H9 (cell line): ENCODE results near the gene COP1. TPM values are rescaled to one million over a fixed set of nuclear protein-coding genes. Genes with fewer than 3 reads are reported as not detected.
A peak's percentile ranks its signal among the peaks of the same experiment; 100 is the strongest.

ENCODE experiments used
- DNase-seq: peaks from one replicate; pipeline ENCODE4 v3.0.0-alpha.2; 2017
- H2AFZ ChIP-seq: one replicate; pipeline ENCODE4 v1.6.1; 2013; ENCODE audit warnings: mild to moderate bottlenecking, low read length, control low read depth, moderate library complexity
- H2AK5ac ChIP-seq: 2 replicates; pipeline ENCODE4 v1.6.1; 2013; ENCODE audit warnings: low read length, control low read depth, mixed read lengths; ENCODE audit not compliant: insufficient read length
- H2BK120ac ChIP-seq: one replicate; pipeline ENCODE4 v1.6.1; 2013; ENCODE audit warnings: low read depth, mild to moderate bottlenecking, low read length, control low read depth, inconsistent platforms; ENCODE audit not compliant: poor library complexity, severe bottlenecking
- H2BK12ac ChIP-seq: 2 replicates; pipeline ENCODE4 v1.6.1; 2013; ENCODE audit warnings: low read length, control low read depth, mixed read lengths, low read depth; ENCODE audit not compliant: insufficient read length
- H2BK15ac ChIP-seq: 2 replicates; pipeline ENCODE4 v1.6.1; 2013; ENCODE audit warnings: low read depth, low read length, control low read depth
- H2BK20ac ChIP-seq: one replicate; pipeline ENCODE4 v1.6.1; 2013; ENCODE audit warnings: low read depth, mild to moderate bottlenecking, low read length, control low read depth, inconsistent platforms; ENCODE audit not compliant: poor library complexity, severe bottlenecking
- H2BK5ac ChIP-seq: 2 replicates; pipeline ENCODE4 v1.6.1; 2013; ENCODE audit warnings: low read length, control low read depth, mixed read lengths; ENCODE audit not compliant: insufficient read length
- H3K14ac ChIP-seq: 2 replicates; pipeline ENCODE4 v1.6.1; 2013; ENCODE audit warnings: low read length, control low read depth; ENCODE audit not compliant: insufficient read depth
- H3K18ac ChIP-seq: 2 replicates; pipeline ENCODE4 v1.6.1; 2013; ENCODE audit warnings: low read depth, mild to moderate bottlenecking, mixed read lengths, low read length, control low read depth; ENCODE audit not compliant: insufficient read length
- H3K23ac ChIP-seq: 2 replicates; pipeline ENCODE4 v1.6.1; 2013; ENCODE audit warnings: low read length, control low read depth, mixed read lengths, low read depth; ENCODE audit not compliant: insufficient read length
- H3K23me2 ChIP-seq: 2 replicates; pipeline ENCODE4 v1.6.1; 2013; ENCODE audit warnings: low read depth, mild to moderate bottlenecking, mixed read lengths, low read length, control low read depth; ENCODE audit not compliant: insufficient read length, poor library complexity, severe bottlenecking
- H3K27ac ChIP-seq: 2 replicates; pipeline ENCODE4 v1.5.1; 2013; ENCODE audit warnings: low read length, control low read depth, mixed read lengths, low read depth; ENCODE audit not compliant: insufficient read length
- H3K27me3 ChIP-seq: 2 replicates; pipeline ENCODE4 v1.6.1; 2013; ENCODE audit warnings: low read length, control low read depth, inconsistent platforms; ENCODE audit not compliant: insufficient read depth
- H3K4ac ChIP-seq: 2 replicates; pipeline ENCODE4 v1.6.1; 2013; ENCODE audit warnings: low read depth, mild to moderate bottlenecking, control low read depth, inconsistent platforms, low read length, moderate library complexity
- H3K4me1 ChIP-seq: 2 replicates; pipeline ENCODE4 v1.6.1; 2013; ENCODE audit warnings: low read length, control low read depth, inconsistent platforms; ENCODE audit not compliant: insufficient read depth
- H3K4me2 ChIP-seq: 2 replicates; pipeline ENCODE4 v1.6.1; 2013; ENCODE audit warnings: low read length, control low read depth, mixed read lengths; ENCODE audit not compliant: insufficient read length, insufficient read depth
- H3K56ac ChIP-seq: 2 replicates; pipeline ENCODE4 v1.6.1; 2013; ENCODE audit warnings: low read depth, mild to moderate bottlenecking, mixed read lengths, low read length, control low read depth; ENCODE audit not compliant: insufficient read length
- H3K79me1 ChIP-seq: 2 replicates; pipeline ENCODE4 v1.6.1; 2013; ENCODE audit warnings: low read depth, mild to moderate bottlenecking, moderate library complexity, low read length, control low read depth, inconsistent platforms; ENCODE audit not compliant: insufficient read depth, poor library complexity, severe bottlenecking
- H3K79me2 ChIP-seq: 2 replicates; pipeline ENCODE4 v1.6.1; 2013; ENCODE audit warnings: low read length, control low read depth, inconsistent platforms; ENCODE audit not compliant: insufficient read depth
- H3K9ac ChIP-seq: 2 replicates; pipeline ENCODE4 v1.6.1; 2013; ENCODE audit warnings: low read length, control low read depth, mixed read lengths; ENCODE audit not compliant: insufficient read length; ENCODE audit errors: extremely low read depth
- H3K9me3 ChIP-seq: one replicate; pipeline ENCODE4 v1.6.1; 2013; ENCODE audit warnings: low read depth, low read length, inconsistent platforms; ENCODE audit not compliant: control insufficient read depth
- H3T11ph ChIP-seq: one replicate; pipeline ENCODE4 v1.6.1; 2013; ENCODE audit warnings: mild to moderate bottlenecking, low read length, control low read depth, inconsistent platforms
- H4K20me1 ChIP-seq: one replicate; pipeline ENCODE4 v1.6.1; 2013; ENCODE audit not compliant: control insufficient read depth, insufficient read length, insufficient read depth
- H4K5ac ChIP-seq: 2 replicates; pipeline ENCODE4 v1.6.1; 2013; ENCODE audit warnings: low read depth, mild to moderate bottlenecking, mixed read lengths, low read length, control low read depth; ENCODE audit not compliant: insufficient read length
- H4K8ac ChIP-seq: replicated peaks from 2 replicates; pipeline ENCODE4 v1.6.1; 2013; ENCODE audit warnings: low read length, control low read depth, mixed read lengths, low read depth; ENCODE audit not compliant: insufficient read length
- H4K91ac ChIP-seq: 2 replicates; pipeline ENCODE4 v1.6.1; 2013; ENCODE audit warnings: low read depth, mild to moderate bottlenecking, moderate library complexity, mixed read lengths, low read length, control low read depth; ENCODE audit not compliant: insufficient read length
- H3K27ac Mint-ChIP-seq, 3 experiments: 2 replicates in 2 of 3; 3 replicates in 1 of 3; pipeline ENCODE4 v1.8.0; 2020 to 2021; ENCODE audit warnings: mixed read lengths in 3 of 3, mild to moderate bottlenecking in 1 of 3, moderate library complexity in 1 of 3
- H3K27me3 Mint-ChIP-seq: 2 replicates; pipeline ENCODE4 v1.8.0; 2021; ENCODE audit warnings: low read depth, mild to moderate bottlenecking, moderate library complexity, mixed read lengths
- H3K36me3 Mint-ChIP-seq, 3 experiments: 2 replicates in 2 of 3; 3 replicates in 1 of 3; pipeline ENCODE4 v1.8.0; 2020 to 2021; ENCODE audit warnings: low read depth in 3 of 3, mixed read lengths in 3 of 3; ENCODE audit not compliant: insufficient read depth in 1 of 3
- H3K4me1 Mint-ChIP-seq, 2 experiments: 2 replicates each; pipeline ENCODE4 v1.8.0; 2020; ENCODE audit warnings: mixed read lengths in 2 of 2
- H3K4me3 Mint-ChIP-seq, 2 experiments: 2 replicates in 1 of 2; 3 replicates in 1 of 2; pipeline ENCODE4 v1.8.0; 2020 to 2021; ENCODE audit warnings: mild to moderate bottlenecking in 2 of 2, mixed read lengths in 2 of 2, moderate library complexity in 1 of 2
- H3K9me3 Mint-ChIP-seq, 2 experiments: 2 replicates in 1 of 2; 3 replicates in 1 of 2; pipeline ENCODE4 v1.8.0; 2020; ENCODE audit warnings: mild to moderate bottlenecking in 2 of 2, mixed read lengths in 2 of 2, moderate library complexity in 1 of 2
- whole genome bisulfite sequencing: extraction: QIAGEN DNeasy Blood & Tissue Kit; methylation state at CpG from one replicate; pipeline ENCODE4 v1.1.7; 2013; ENCODE audit warnings: missing lambda C conversion rate, low lambda C conversion rate, mixed read lengths; ENCODE audit not compliant: insufficient read length; ENCODE audit errors: extremely low coverage; 5-methylcytosine and 5-hydroxymethylcytosine counted together
- total RNA-seq: library from RNA; stranded (reverse); gene quantifications from 2 replicates; pipeline ENCODE4 v1.2.1, GENCODE V29; 2021
- TF ChIP-seq, protein P1 (sequence below): fragments of 200-600 bp; sonication (generic); conservative IDR thresholded peaks from 3 replicates; pipeline ENCODE4 v1.8.0; 2021; ENCODE audit warnings: antibody characterized with exemption, mild to moderate bottlenecking

Gene COP1
- total RNA-seq, 1 experiment from 2014 or later, result 41.3 TPM

GRCh38 chr1:176165573-176165972 lies 41.5 kb downstream of the COP1 start:
- Histone ChIP-seq H3K4me1 (no peaks in the 10 kb centered on the region), H4K20me1 (no peaks in the 10 kb centered on the region), H3K4me2 (no peak overlapping the region), H3K27ac (no peak overlapping the region), H3K56ac (no peak overlapping the region), H3K23me2 (no peaks in the 10 kb centered on the region), H3K9me3 (no peaks in the 10 kb centered on the region), H3K9ac (no peak overlapping the region), H2AFZ (no peak overlapping the region), H4K5ac (no peak overlapping the region), H2AK5ac (no peak overlapping the region), H3T11ph (no peak overlapping the region), H2BK15ac (no peak overlapping the region), H2BK12ac (no peak overlapping the region), H2BK5ac (no peak overlapping the region), H3K79me1 (no peaks in the 10 kb centered on the region), H3K79me2 (no peaks in the 10 kb centered on the region; the same call in 1 of the 2 replicates), H2BK20ac (no peak overlapping the region), H3K18ac (no peak overlapping the region), H4K91ac (no peak overlapping the region), H3K23ac (no peak overlapping the region), H3K27me3 (no peaks in the 10 kb centered on the region), H3K14ac (no peak overlapping the region), H3K4ac (no peak overlapping the region), H4K8ac (no peak overlapping the region), H2BK120ac (no peak overlapping the region)
- no peaks in the 10 kb centered on the region for H3K27me3 Mint-ChIP-seq
- no CpG with 5 or more reads among the region's 2 CpGs for WGBS
- TF ChIP-seq, protein P1, sequence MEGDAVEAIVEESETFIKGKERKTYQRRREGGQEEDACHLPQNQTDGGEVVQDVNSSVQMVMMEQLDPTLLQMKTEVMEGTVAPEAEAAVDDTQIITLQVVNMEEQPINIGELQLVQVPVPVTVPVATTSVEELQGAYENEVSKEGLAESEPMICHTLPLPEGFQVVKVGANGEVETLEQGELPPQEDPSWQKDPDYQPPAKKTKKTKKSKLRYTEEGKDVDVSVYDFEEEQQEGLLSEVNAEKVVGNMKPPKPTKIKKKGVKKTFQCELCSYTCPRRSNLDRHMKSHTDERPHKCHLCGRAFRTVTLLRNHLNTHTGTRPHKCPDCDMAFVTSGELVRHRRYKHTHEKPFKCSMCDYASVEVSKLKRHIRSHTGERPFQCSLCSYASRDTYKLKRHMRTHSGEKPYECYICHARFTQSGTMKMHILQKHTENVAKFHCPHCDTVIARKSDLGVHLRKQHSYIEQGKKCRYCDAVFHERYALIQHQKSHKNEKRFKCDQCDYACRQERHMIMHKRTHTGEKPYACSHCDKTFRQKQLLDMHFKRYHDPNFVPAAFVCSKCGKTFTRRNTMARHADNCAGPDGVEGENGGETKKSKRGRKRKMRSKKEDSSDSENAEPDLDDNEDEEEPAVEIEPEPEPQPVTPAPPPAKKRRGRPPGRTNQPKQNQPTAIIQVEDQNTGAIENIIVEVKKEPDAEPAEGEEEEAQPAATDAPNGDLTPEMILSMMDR, result no peak
- H3K4me3 Mint-ChIP-seq, result no peak overlapping the region
- DNase-seq, result no peak
- peaks cover 26 to 34% (median 34%) of the 10 kb centered on the region in 3 experiments for H3K36me3 Mint-ChIP-seq
- H3K4me1 Mint-ChIP-seq, result peaks cover 4 to 5% of the 10 kb centered on the region in 2 experiments
- peaks cover 3 to 4% of the 10 kb centered on the region in 2 experiments; a peak in 4 of 5 replicates for H3K9me3 Mint-ChIP-seq
- H3K27ac Mint-ChIP-seq, result peak overlapping the region in 1 of 3 experiments; percentile 24; a peak in 1 of 7 replicates
